ENCODE data around the gene ARHGAP5.
A peak's percentile ranks its signal among the peaks of the same experiment; 100 is the strongest.

ARHGAP5 gene

DNA sequence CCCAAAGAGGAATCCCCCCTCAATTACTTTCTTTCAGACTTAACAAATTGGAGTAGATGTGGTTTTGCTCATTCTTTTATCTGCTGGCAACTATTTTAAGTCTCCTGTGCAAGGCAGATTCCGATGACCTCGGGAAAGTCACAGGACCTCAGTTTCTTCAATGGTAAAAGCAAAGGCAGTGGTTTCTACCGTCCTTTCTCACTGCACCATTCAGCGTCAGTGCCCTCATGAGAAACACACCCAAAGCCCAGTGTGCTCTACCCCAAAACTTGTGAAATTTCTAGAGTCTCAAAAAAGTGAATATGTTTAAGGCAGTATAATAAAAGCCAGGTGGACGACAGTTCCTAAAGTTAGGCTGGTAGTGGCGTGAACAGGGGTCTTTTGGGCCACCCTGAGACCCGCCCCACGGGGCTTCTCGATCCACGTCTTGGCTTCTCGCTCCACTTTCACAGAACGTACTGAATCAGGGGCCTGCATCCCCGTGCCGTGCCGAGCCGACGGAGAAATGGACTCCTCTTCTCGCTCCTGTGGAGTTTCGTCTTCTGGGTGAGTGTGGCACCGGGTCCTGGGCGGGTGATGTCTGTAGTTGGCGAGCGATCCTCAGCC is 1.3 kb upstream of the ARHGAP5 start:
- DNase-seq (ENCODE audit: low read depth): no peak

DNA sequence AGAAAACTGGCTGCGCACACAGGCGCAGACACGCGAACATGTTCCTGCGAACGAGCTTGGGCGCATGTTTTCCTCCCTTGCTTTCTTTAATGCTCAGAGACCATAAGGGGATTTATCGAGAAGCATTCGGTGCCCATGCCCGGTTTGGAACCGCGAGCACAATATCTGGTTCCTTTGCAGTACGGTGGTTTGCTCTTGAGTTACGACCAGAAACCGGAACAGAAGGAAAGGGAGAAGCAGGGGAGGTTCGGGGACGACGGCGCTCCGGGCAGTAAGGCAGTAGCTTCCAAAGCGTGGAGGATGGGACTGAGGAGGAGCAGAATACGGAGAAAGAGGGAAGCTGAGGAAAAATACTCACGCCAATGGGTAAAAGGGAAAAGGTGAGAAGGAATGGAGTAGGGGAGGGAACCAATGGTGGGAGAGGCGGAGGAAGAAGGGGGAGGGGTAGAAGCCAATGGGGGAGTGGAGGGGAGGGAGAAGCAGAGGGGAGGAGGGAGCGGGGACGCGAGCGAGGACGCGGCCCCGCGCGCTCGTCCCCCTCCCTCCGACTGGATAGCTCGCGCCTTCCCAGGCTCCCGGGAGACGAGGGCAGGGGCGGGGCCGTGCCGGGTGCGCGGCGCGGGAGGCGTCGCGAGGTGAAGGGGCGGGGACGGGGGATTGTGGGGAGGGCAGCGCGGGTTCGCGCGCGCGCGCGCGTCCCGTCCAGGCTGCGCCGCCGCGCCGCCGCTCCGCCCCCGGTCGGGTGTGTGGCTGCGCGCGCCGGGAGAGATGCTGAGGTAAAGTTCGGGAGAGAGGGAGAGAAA is 625 bp upstream of the ARHGAP5 start:
- DNase-seq (ENCODE audit: low read depth): peak; percentile 55

GRCh38 chr14:32078023-32078857 is 1.1 kb downstream of the ARHGAP5 start:
- DNase-seq (ENCODE audit: low read depth): no peak

GRCh38 chr14:32078858-32079216 is 1.7 kb downstream of the ARHGAP5 start:
- no peak for DNase-seq (ENCODE audit: low read depth)

- no peak for DNase-seq (ENCODE audit: low read depth)
Observed at GRCh38 chr14:32079264-32079663, 2.2 kb downstream of the ARHGAP5 start.

- no peak for DNase-seq (ENCODE audit: low read depth)
Observed at GRCh38 chr14:32080001-32080510, 3.0 kb downstream of the ARHGAP5 start.

GRCh38 chr14:32081901-32082300 is 4.8 kb downstream of the ARHGAP5 start:
- no peak for DNase-seq (ENCODE audit: low read depth)

GRCh38 chr14:32083315-32083624 is 6.2 kb downstream of the ARHGAP5 start:
- DNase-seq (ENCODE audit: low read depth): no peak

DNA sequence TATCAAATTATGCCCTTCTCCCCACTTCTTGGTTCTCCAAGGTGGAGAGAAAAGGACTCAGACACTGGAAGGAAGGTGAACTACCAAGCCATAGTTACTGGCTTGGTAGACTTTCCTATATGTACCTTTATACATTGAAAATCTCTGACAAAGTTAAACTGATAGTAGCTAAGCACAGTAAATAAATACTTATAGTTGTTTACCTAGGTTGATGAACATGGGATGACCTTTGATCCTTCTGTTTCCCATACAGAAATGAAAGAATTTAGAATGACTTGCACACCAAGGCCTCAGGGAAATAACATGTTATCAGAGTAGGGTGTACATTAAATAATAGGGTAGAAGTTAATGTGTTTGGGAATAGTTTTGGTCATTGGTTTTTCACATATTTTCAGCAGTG is 6.7 kb downstream of the ARHGAP5 start:
- DNase-seq (ENCODE audit: low read depth): no peak

GRCh38 chr14:32085182-32085844 is 8.2 kb downstream of the ARHGAP5 start:
- DNase-seq (ENCODE audit: low read depth): no peak

GRCh38 chr14:32085845-32086383 is 8.8 kb downstream of the ARHGAP5 start:
- DNase-seq (ENCODE audit: low read depth): no peak

DNA sequence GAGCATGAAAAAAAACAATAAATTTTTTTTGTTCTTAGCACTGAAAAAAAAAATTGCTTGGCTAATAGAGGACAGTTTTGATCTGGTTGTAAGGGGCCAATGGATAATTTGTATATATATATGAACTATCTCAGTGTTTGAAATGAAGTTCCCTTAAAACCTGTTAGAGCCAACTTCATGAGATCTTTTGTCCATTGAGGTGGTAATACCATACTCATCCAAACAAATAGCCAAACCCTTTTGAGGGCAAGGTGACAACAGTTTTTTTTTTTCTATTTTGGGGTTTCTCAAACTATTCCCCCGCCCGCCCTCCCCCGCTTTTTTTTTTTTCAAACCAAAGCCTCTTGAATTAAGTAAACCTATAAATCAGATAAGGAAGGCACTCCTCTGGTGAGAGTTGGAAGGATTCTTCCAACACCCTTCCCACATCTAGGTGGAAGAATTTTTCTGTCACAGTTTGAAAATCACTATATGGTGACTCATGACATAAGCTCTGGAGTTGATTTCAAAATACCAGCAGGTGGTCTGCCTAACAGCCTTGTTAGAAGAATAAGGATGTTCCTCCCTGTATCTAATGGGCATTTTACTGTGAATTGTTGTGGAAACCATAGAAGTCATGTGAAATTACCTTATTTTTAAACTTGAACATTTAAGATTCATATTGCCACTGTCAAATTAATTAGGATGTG is 10.2 kb downstream of the ARHGAP5 start:
- no peak for DNase-seq (ENCODE audit: low read depth)

GRCh38 chr14:32087907-32088306 is 10.8 kb downstream of the ARHGAP5 start:
- DNase-seq (ENCODE audit: low read depth): no peak

GRCh38 chr14:32090686-32091085 is 13.6 kb downstream of the ARHGAP5 start:
- DNase-seq (ENCODE audit: low read depth): no peak

GRCh38 chr14:32099473-32099872 is 22.4 kb downstream of the ARHGAP5 start:
- no peak for DNase-seq (ENCODE audit: low read depth)

DNA sequence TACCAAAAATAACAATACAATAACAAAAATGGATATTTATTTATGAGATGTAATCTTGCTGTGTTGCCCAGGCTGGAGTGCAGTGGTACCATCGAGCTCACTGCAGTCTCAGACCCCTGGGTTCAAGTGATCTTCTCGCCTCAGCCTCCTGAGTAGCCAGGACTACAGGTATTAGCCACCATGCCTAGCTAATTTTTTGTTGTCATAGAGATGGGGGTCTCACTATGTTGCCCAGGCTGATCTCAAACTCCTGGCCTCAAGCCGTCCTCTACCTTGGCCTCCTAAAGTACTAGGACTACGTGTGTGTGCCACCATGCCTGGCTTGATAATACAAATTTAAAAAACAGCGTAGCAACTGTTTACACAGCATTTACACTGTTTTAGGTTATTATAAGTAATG is 23.1 kb downstream of the ARHGAP5 start:
- DNase-seq (ENCODE audit: low read depth): no peak

GRCh38 chr14:32102152-32102787 is 25.2 kb downstream of the ARHGAP5 start:
- no peak for DNase-seq (ENCODE audit: low read depth)

DNA sequence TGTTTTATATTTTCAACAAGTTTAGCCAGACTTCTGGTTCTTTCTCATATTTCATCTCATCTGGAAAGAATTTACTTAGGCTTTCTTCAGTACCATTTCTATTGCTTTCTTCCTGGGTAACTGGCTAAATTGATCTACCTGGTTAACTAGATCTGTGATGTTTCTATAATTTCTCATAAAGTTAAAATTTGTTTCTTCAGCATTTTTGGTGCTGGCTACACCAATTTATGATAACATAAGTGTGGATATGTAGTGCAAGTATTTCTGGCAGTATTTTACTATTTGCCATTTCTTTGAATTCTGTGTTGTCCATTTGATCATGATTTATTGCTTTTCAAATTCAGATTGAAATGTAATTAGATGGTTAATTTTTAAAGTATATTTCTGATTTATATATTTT is 25.9 kb downstream of the ARHGAP5 start:
- no peak for DNase-seq (ENCODE audit: low read depth)

- no peak for DNase-seq (ENCODE audit: low read depth)
Observed at GRCh38 chr14:32104308-32104707, 27.2 kb downstream of the ARHGAP5 start.

- DNase-seq (ENCODE audit: low read depth): no peak
Observed at GRCh38 chr14:32104803-32105202, 27.7 kb downstream of the ARHGAP5 start.
